HG02981 (cell line): ENCODE results near the gene CYP27A1.

Source experiments
- ATAC-seq: cut with Tn5 transposase; IDR thresholded peaks from one replicate; pipeline ENCODE4 v1.9.1; 2021; ENCODE audit warnings: mild to moderate bottlenecking, moderate library complexity; ENCODE audit not compliant: unreplicated experiment

CYP27A1 gene

GRCh38 chr2:218781691-218782527 lies at the start of gene CYP27A1:
Gene CYP27A1, plus strand, starts transcription at chr2:218782147. Its CDS starts 36 bp downstream, at chr2:218782183.
- ATAC-seq = no peak

- no peak for ATAC-seq
Measured at GRCh38 chr2:218732761-218733158, 49.2 kb upstream of the CYP27A1 start.

- no peak for ATAC-seq
Measured at GRCh38 chr2:218733171-218734021, 48.6 kb upstream of the CYP27A1 start.

- ATAC-seq = no peak
Measured at GRCh38 chr2:218734190-218734975, 47.6 kb upstream of the CYP27A1 start.

- ATAC-seq = no peak
Measured at GRCh38 chr2:218736531-218736930, 45.4 kb upstream of the CYP27A1 start.

DNA sequence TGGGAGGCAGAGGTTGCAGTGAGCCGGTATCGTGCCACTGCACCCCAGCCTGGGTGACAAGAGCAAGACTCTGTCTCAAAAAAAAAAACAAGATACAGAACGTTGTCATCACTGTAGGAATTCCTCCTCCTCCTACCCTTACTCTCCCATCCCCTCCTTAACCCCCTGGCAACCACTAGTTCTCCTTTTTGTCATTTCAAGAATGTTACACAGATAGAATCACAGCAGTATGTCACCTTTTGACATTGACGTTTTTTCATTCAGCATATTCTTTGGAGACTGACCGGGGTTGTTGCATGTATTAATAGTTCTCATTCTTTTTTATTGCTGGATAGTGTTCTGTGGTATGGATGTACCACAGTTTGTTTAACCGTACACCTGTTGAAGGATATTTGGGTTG lies 38.9 kb upstream of the CYP27A1 start:
- no peak for ATAC-seq

- ATAC-seq = no peak
Measured at GRCh38 chr2:218744615-218745014, 37.3 kb upstream of the CYP27A1 start.

GRCh38 chr2:218745160-218745558 lies 36.8 kb upstream of the CYP27A1 start:
- no peak for ATAC-seq

DNA sequence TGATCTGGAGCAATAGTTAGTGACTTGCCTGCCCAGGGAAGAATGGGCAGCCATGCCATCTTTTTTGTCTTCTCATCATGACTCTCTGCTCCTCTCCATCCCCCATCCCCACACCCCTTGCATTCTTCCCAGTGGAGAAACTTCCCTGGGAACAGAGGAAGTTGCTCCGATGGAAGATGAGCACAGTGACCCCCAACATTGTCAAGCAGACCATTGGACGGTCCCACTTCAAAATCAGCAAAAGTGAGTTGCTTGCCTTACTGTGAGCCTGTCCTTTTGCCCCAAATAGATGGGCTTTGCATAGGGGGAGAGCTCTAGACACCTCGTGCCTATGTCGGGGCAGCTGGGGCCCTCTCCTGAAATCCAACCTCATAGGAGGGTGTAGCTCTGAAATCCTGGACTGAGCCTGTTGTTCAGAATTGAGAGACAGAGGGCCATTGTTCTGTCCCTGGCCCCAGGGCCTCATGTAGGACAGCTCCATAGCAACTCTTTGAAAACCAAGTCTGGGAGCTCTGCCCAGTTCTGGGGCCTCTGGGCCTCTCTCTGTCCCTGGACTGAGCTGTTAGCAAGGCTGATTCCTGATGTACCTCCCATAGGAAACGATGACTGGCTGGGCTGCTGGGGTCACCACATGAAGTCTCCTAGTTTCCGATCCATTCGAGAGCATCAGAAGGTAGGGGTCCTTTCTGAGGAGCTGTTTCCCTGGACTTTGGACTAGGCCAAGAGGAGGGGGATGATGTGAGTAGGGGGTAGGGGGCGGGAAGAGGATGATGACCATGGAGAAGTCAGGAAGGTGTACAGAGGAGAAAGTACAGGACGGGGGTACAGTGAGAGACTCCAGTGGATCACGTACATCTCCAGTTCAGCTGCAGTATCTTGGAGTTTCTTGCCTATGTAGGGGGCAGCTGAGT lies 36.1 kb upstream of the CYP27A1 start:
- ATAC-seq = no peak

GRCh38 chr2:218746470-218746795 lies 35.5 kb upstream of the CYP27A1 start:
- ATAC-seq = no peak

DNA sequence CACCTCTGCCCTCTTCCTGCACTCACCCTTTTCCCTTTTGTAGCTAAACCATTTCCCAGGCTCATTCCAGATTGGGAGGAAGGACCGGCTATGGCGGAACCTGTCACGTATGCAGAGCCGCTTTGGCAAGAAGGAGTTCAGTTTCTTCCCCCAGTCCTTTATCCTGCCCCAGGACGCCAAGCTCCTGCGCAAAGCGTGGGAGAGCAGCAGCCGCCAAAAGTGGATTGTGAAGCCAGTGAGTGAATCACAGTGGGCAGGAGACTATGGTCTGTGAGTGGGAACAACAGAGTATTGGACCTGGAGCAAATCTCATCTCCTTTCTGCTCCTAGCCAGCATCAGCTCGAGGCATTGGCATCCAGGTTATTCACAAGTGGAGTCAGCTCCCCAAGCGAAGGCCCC lies 35.0 kb upstream of the CYP27A1 start:
- ATAC-seq = no peak

DNA sequence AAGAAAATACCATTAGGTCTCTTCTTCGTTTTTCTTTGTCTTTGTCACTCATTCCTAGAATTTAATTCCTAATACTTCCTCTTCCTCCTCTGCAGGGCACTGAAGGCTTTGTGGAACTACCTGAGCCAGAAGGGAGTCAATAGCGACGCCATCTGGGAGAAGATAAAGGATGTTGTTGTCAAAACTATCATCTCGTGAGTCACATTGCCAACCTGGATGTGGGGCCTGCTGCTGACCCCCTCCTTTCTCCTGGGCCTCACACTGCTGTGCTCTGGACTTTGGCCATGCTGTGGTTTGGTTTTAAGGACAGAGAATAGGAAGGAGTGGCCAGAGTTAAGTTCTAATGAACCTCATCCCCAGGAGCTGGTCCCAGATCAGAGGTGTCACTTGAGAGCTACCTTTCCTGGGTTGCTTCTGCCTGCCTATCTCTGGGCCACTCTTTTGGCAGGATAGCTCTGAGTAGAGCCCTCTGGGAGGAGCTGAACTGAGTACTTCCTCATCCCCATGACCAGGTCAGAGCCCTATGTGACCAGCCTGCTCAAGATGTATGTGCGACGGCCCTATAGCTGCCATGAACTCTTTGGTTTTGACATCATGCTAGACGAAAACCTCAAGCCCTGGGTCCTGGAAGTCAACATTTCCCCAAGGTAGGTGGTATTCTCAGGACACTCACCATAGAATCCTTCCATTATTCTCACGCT lies 33.1 kb upstream of the CYP27A1 start:
- ATAC-seq = no peak

- no peak for ATAC-seq
Measured at GRCh38 chr2:218754201-218754600, 27.7 kb upstream of the CYP27A1 start.

GRCh38 chr2:218754781-218755180 lies 27.2 kb upstream of the CYP27A1 start:
- no peak for ATAC-seq

GRCh38 chr2:218755198-218755566 lies 26.8 kb upstream of the CYP27A1 start:
- ATAC-seq = no peak

GRCh38 chr2:218755567-218756404 lies 26.2 kb upstream of the CYP27A1 start:
- no peak for ATAC-seq

DNA sequence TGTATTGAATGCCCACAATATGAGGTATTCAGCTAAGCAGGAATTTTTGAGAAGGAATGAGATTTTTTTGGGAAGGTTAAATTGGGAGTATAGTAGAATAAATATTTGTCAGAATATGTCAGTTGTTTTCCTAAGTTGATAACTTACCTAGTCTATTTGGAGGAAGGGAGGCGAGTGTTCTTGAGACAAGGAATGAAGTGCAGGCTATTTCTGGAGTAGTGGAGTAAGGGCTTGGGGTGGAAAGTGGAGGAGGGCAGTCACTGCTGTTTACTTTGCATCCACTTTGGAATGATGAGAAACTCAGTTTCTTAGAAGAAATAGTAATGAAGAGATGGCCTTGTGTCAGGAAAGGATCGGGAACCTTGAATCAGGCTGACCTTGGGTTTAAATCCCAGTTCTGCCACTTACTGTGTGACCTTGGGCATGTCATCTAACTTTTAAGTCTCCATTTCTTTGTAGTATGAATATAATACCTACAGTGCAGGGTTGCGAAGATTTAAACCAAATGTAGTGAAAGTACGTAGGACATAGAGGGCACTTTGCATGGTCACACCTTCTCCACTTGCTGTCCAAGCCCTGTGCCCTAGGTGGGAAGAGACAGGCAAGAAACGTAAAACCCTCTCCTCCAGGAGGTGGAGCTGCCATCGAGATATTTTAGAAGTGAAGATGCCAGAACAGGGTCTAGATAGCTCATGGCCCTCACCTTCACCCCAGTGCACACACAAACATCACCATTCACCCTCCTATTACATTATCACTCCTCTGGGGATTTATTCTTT lies 25.2 kb upstream of the CYP27A1 start:
- no peak for ATAC-seq

- ATAC-seq = no peak
Measured at GRCh38 chr2:218761795-218762194, 20.2 kb upstream of the CYP27A1 start.
